A673 (cell line): ENCODE data around the gene TFAM. TPM values are rescaled to one million over a fixed set of nuclear protein-coding genes. Genes with fewer than 3 reads are reported as not detected.

Experiments used
- BruUV-seq: library from RNA; stranded (reverse); fragments of 400-500 nt; replicated peaks from 2 replicates; lab custom pipeline; 2021; lab: Mats Ljungman, UMichigan
- CTCF ChIA-PET: fragments of 300-600 bp; sonication (Branson Sonifier 250); formaldehyde crosslinking; loops from one replicate; lab custom pipeline; 2022; ENCODE audit warnings: antibody characterized with exemption; lab: Charles Lee
- POLR2A ChIA-PET: fragments of 300-600 bp; sonication (Branson Sonifier 250); formaldehyde crosslinking; loops from one replicate; lab custom pipeline; 2022; ENCODE audit warnings: antibody characterized with exemption; ENCODE audit not compliant: low non-redundant PET; lab: Charles Lee
- DNase-seq: peaks from one replicate; pipeline ENCODE4 v3.0.0-alpha.2; 2015; ENCODE audit warnings: low spot score
- H3K27ac ChIP-seq: fragments of 200-600 bp; sonication (generic); 2 replicates; pipeline ENCODE4 v1.5.1; 2016; ENCODE audit warnings: mixed run types, low read depth, mild to moderate bottlenecking, mixed read lengths, antibody characterized with exemption, low read length; ENCODE audit not compliant: poor library complexity, severe bottlenecking
- H3K27me3 ChIP-seq: fragments of 200-600 bp; sonication (generic); replicated peaks from 2 replicates; pipeline ENCODE4 v1.6.1; 2017; ENCODE audit warnings: mixed run types, low read depth, mild to moderate bottlenecking, mixed read lengths, antibody characterized with exemption, low read length; ENCODE audit not compliant: insufficient read depth, poor library complexity
- H3K36me3 ChIP-seq: fragments of 200-600 bp; sonication (generic); 2 replicates; pipeline ENCODE4 v1.6.1; 2016; ENCODE audit warnings: mixed run types, mild to moderate bottlenecking, mixed read lengths, antibody characterized with exemption, low read length; ENCODE audit not compliant: insufficient read depth, poor library complexity, severe bottlenecking
- H3K4me1 ChIP-seq: fragments of 200-600 bp; sonication (generic); 2 replicates; pipeline ENCODE4 v1.6.1; 2017; ENCODE audit warnings: mixed run types, mild to moderate bottlenecking, mixed read lengths, antibody characterized with exemption, low read length; ENCODE audit not compliant: insufficient read depth, poor library complexity, severe bottlenecking
- H3K4me3 ChIP-seq: fragments of 200-600 bp; sonication (generic); 2 replicates; pipeline ENCODE4 v1.5.1; 2016; ENCODE audit warnings: low read depth, mixed run types, mild to moderate bottlenecking, mixed read lengths, low read length; ENCODE audit not compliant: poor library complexity, severe bottlenecking
- H3K9me3 ChIP-seq: fragments of 200-600 bp; sonication (generic); 2 replicates; pipeline ENCODE4 v1.6.1; 2016; ENCODE audit warnings: mixed run types, low read depth, mild to moderate bottlenecking, mixed read lengths, antibody characterized with exemption, low read length; ENCODE audit not compliant: poor library complexity, severe bottlenecking
- EZH2 ChIP-seq: fragments of 200-600 bp; sonication (generic); IDR thresholded peaks from 2 replicates; pipeline ENCODE4 v1.6.1; 2017; ENCODE audit warnings: borderline replicate concordance, low read depth, mild to moderate bottlenecking, mixed read lengths, antibody characterized with exemption, low read length; ENCODE audit not compliant: poor library complexity, severe bottlenecking
- intact Hi-C: fragments of 100-400 bp; cut with micrococcal nuclease; formaldehyde crosslinking; loops from one replicate; pipeline ENCODE4 v1.10.0; 2022; ENCODE audit not compliant: unreplicated experiment
- total RNA-seq: library from RNA; stranded (reverse); gene quantifications from 2 replicates; pipeline ENCODE4 v1.2.3, GENCODE V29; 2021
- TF ChIP-seq, protein P1 (sequence below): fragments of 300-800, 200-600 bp; sonication (generic); conservative IDR thresholded peaks from 2 replicates; pipeline ENCODE4 v1.5.1; 2017; ENCODE audit warnings: low read depth, mild to moderate bottlenecking, antibody characterized with exemption, low read length, moderate library complexity, mixed read lengths

Gene TFAM
- total RNA-seq, 1 experiment from 2014 or later = 113 TPM

DNA sequence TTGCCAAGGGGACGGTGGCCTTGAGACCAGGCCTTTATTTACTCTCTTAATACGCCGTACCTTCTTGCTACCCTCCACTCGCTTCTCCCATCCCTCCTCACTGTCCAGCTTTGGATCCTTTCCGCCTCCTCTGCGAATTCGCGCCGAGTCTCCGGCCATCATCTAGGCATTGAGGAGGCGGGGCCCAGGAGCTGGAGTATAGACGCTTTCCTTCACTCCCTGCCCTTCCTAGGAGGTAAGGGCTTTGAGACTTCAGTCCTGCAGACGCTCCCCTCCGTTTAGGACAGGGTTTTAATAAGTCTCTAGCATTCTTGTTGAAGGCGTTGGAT is 538 bp downstream of the TFAM start:
- intact Hi-C loops = loop anchor here (1.0 to 2.0 kb wide), 2 partner anchors 86 to 209 kb away; no protein-coding TSS in a partner anchor
- BruUV-seq = TSS peak; percentile 46

DNA sequence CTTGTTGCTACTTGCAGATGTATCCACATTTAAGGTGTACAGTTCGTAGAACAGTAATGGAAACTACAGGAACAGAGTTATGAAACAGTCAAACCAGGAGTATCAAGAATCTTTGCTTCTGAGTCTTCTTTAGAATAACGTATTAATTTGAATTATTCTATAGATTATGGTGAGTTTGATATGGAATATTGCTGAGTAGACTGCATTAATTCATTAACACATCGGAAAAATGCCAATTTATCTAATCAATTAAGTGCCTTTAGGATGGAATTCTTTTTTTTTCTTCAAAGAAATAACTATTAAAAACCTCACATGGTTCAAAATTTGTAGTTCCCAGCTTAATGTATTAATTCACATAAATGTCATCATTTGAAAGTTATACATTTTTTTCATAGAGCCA is 3.8 kb downstream of the TFAM start:
- H3K36me3 ChIP-seq = peaks cover 71% of the 10 kb centered on the region
- CTCF ChIA-PET = interaction anchor here (0.6 kb wide), 1 partner anchor 88 kb away, joined by 7 read pairs; no protein-coding TSS in a partner anchor
- intact Hi-C loops = no loop called here

More for the DNA sequence above, 538 bp downstream of the TFAM start:
- TF ChIP-seq, protein P1, sequence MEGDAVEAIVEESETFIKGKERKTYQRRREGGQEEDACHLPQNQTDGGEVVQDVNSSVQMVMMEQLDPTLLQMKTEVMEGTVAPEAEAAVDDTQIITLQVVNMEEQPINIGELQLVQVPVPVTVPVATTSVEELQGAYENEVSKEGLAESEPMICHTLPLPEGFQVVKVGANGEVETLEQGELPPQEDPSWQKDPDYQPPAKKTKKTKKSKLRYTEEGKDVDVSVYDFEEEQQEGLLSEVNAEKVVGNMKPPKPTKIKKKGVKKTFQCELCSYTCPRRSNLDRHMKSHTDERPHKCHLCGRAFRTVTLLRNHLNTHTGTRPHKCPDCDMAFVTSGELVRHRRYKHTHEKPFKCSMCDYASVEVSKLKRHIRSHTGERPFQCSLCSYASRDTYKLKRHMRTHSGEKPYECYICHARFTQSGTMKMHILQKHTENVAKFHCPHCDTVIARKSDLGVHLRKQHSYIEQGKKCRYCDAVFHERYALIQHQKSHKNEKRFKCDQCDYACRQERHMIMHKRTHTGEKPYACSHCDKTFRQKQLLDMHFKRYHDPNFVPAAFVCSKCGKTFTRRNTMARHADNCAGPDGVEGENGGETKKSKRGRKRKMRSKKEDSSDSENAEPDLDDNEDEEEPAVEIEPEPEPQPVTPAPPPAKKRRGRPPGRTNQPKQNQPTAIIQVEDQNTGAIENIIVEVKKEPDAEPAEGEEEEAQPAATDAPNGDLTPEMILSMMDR = no peak
- TF ChIP-seq EZH2 = no peak
- POLR2A ChIA-PET = no interaction called here
- peak overlapping the region; percentile 84 for H3K27ac ChIP-seq
- H3K27me3 ChIP-seq = no peaks in the 10 kb centered on the region
- H3K36me3 ChIP-seq = peaks cover 43% of the 10 kb centered on the region
- DNase-seq = peak; percentile 36
- CTCF ChIA-PET = interaction anchor here (0.6 kb wide), 1 partner anchor 10 kb away, joined by 3 read pairs; no protein-coding TSS in a partner anchor
- no peaks in the 10 kb centered on the region for H3K9me3 ChIP-seq
- H3K4me1 ChIP-seq = peaks cover 7% of the 10 kb centered on the region
- peak overlapping the region; percentile 80 for H3K4me3 ChIP-seq

DNA sequence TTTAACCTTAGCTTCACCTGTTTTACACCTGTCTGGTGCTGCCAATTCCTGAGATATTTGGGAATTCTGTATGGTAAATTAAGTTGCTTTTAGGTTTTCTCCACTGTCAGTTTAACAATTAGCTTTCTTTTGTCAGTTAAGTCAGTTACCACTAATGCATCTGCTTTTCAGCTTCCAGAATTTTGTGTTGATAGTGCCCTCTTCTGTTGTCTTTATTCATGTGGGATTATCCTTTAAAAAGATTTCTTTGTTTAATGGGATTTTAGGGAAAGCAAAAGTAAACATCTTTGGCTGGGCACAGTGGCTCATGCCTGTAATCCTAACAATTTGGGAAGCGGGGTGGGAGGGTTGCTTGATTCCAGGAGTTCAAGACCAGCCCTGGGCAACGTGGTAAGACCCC is 8.1 kb downstream of the TFAM start:
- H3K27ac ChIP-seq = no peak overlapping the region
- no peak for DNase-seq
- H3K27me3 ChIP-seq = no peaks in the 10 kb centered on the region
- CTCF ChIA-PET = interaction anchor here (1.1 kb wide), 1 partner anchor 93 kb away, joined by 6 read pairs; no protein-coding TSS in a partner anchor
- TF ChIP-seq EZH2 = no peak
- TF ChIP-seq, protein P1 = peak; percentile 29; the same call in 1 of the 2 replicates
- POLR2A ChIA-PET = no interaction called here
- H3K36me3 ChIP-seq = peaks cover 85% of the 10 kb centered on the region
- H3K9me3 ChIP-seq = no peaks in the 10 kb centered on the region
- intact Hi-C loops = no loop called here
- no peak overlapping the region for H3K4me3 ChIP-seq
- BruUV-seq = no TSS peak
- no peaks in the 10 kb centered on the region for H3K4me1 ChIP-seq

More for the DNA sequence above, 3.8 kb downstream of the TFAM start:
- TF ChIP-seq EZH2 = no peak
- TF ChIP-seq, protein P1 = no peak
- no peaks in the 10 kb centered on the region for H3K9me3 ChIP-seq
- H3K27me3 ChIP-seq = no peaks in the 10 kb centered on the region
- no peak for DNase-seq
- POLR2A ChIA-PET = no interaction called here
- H3K4me1 ChIP-seq = peaks cover 7% of the 10 kb centered on the region
- H3K27ac ChIP-seq = no peak overlapping the region
- no peak overlapping the region for H3K4me3 ChIP-seq
- no TSS peak for BruUV-seq
